ENCODE data around the gene FADD. TPM values are rescaled to one million over a fixed set of nuclear protein-coding genes. Genes with fewer than 3 reads are reported as not detected.

FADD gene
- total RNA-seq, 1 experiment from 2014 or later = 40.2 TPM

- DNase-seq = no peak
- Mint-ChIP-seq H3K27ac (ENCODE audit: unreplicated experiment) (peak overlapping the region; percentile 42), H3K27me3 (ENCODE audit: unreplicated experiment) (no peaks in the 10 kb centered on the region), H3K4me1 (ENCODE audit: low read depth, unreplicated experiment) (peaks cover 8% of the 10 kb centered on the region), H3K4me3 (ENCODE audit: low read depth, unreplicated experiment) (no peak overlapping the region), H3K36me3 (ENCODE audit: insufficient read depth, unreplicated experiment) (peaks cover 4% of the 10 kb centered on the region), H3K9me3 (ENCODE audit: low read depth, unreplicated experiment) (no peaks in the 10 kb centered on the region)
- intact Hi-C loops (cut with micrococcal nuclease; ENCODE audit: unreplicated experiment) = no loop called here
- CTCF ChIA-PET = no interaction called here
- no TSS peak for BruUV-seq (replicated peaks)
- no peak for TF ChIP-seq CTCF (IDR thresholded peaks at IDR 0.05; ENCODE audit: unreplicated experiment)
Measured at GRCh38 chr11:70158757-70159389, 44.2 kb upstream of the FADD start.

- no peaks in the 10 kb centered on the region for H3K9me3 Mint-ChIP-seq (ENCODE audit: low read depth, unreplicated experiment)
- DNase-seq = peak; percentile 89
- no peak for TF ChIP-seq CTCF (IDR thresholded peaks at IDR 0.05; ENCODE audit: unreplicated experiment)
- H3K27me3 Mint-ChIP-seq (ENCODE audit: unreplicated experiment) = no peaks in the 10 kb centered on the region
- H3K4me1 Mint-ChIP-seq (ENCODE audit: low read depth, unreplicated experiment) = peaks cover 8% of the 10 kb centered on the region
- no TSS peak for BruUV-seq (replicated peaks)
- H3K36me3 Mint-ChIP-seq (ENCODE audit: insufficient read depth, unreplicated experiment) = peaks cover 4% of the 10 kb centered on the region
- CTCF ChIA-PET = no interaction called here
- no peak overlapping the region for H3K4me3 Mint-ChIP-seq (ENCODE audit: low read depth, unreplicated experiment)
- peak overlapping the region; percentile 42 for H3K27ac Mint-ChIP-seq (ENCODE audit: unreplicated experiment)
- intact Hi-C loops (cut with micrococcal nuclease; ENCODE audit: unreplicated experiment) = no loop called here
Measured at GRCh38 chr11:70159627-70160570, 43.2 kb upstream of the FADD start.

GRCh38 chr11:70161043-70161625, 42.0 kb upstream of the FADD start:
- BruUV-seq (replicated peaks) = no TSS peak
- H3K4me3 Mint-ChIP-seq (ENCODE audit: low read depth, unreplicated experiment) = no peak overlapping the region

More at GRCh38 chr11:70161043-70161625, 42.0 kb upstream of the FADD start:
- H3K27ac Mint-ChIP-seq (ENCODE audit: unreplicated experiment) = no peak overlapping the region
- no peak for DNase-seq
- no peak for TF ChIP-seq CTCF (IDR thresholded peaks at IDR 0.05; ENCODE audit: unreplicated experiment)
- intact Hi-C loops (cut with micrococcal nuclease; ENCODE audit: unreplicated experiment) = no loop called here
- CTCF ChIA-PET = no interaction called here
- H3K27me3 Mint-ChIP-seq (ENCODE audit: unreplicated experiment) = no peaks in the 10 kb centered on the region
- H3K36me3 Mint-ChIP-seq (ENCODE audit: insufficient read depth, unreplicated experiment) = peaks cover 4% of the 10 kb centered on the region
- H3K4me1 Mint-ChIP-seq (ENCODE audit: low read depth, unreplicated experiment) = peaks cover 8% of the 10 kb centered on the region
- H3K9me3 Mint-ChIP-seq (ENCODE audit: low read depth, unreplicated experiment) = no peaks in the 10 kb centered on the region

Measured in Calu3 (cell line).